Measurements from ENCODE around the gene RASGRP1.

DNA sequence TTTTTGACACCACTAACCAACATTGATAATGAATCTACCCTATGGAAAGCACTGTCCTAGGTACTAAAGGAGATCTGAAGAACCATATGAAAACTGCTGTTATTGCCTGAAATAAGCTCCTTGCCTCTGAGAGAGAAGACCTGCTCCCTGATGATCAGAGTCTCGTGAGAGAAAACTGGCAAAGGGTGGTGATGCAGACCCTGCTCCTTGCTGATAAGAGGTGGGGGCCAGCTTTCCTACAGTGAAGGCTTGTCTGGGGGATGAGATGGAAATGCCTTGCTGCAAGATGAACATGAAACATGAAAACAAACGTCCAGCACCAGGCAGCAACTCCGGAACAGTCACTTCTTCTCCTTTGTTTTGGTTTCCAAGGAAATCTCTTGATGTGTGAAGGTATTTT lies 31.9 kb downstream of the RASGRP1 start:
- no peak for TF ChIP-seq GATA3 (IDR thresholded peaks at IDR 0.05; ENCODE audit: low read depth, low read length)
- TF ChIP-seq GATA2 (IDR thresholded peaks at IDR 0.05; ENCODE audit: low read depth, low read length), result no peak
